GM12875 (cell line): ENCODE results near the gene TXNRD1.

Source experiments
- H3K4me3 ChIP-seq: one replicate; pipeline ENCODE4 v1.5.1; 2011; ENCODE audit warnings: low read depth, low read length, control low read depth
- CTCF ChIP-seq: IDR thresholded peaks from 2 replicates; pipeline ENCODE4 v1.5.1; 2011; ENCODE audit warnings: low read depth, mild to moderate bottlenecking, control low read depth, inconsistent platforms, low read length, moderate library complexity, borderline replicate concordance; ENCODE audit not compliant: insufficient read depth

Gene TXNRD1

GRCh38 chr12:104215638-104216297 is at the start of gene TXNRD1:
Gene TXNRD1, plus strand, starts transcription at chr12:104215779. Its CDS starts 24 bp downstream, at chr12:104215803.
- H3K4me3 ChIP-seq = peak within 1 kb of the TSS; percentile 60
- peak; percentile 86 for TF ChIP-seq CTCF

GRCh38 chr12:104165801-104166200 is 49.8 kb upstream of the TXNRD1 start:
- no peak overlapping the region for H3K4me3 ChIP-seq

GRCh38 chr12:104166465-104166864 is 49.1 kb upstream of the TXNRD1 start:
- no peak overlapping the region for H3K4me3 ChIP-seq
- TF ChIP-seq CTCF = no peak

More at GRCh38 chr12:104165801-104166200, 49.8 kb upstream of the TXNRD1 start:
- no peak for TF ChIP-seq CTCF

- no peak overlapping the region for H3K4me3 ChIP-seq
- TF ChIP-seq CTCF = no peak
Observed at GRCh38 chr12:104167519-104168458, 47.8 kb upstream of the TXNRD1 start.

- H3K4me3 ChIP-seq = no peak overlapping the region
- no peak for TF ChIP-seq CTCF
Observed at GRCh38 chr12:104168596-104168995, 47.0 kb upstream of the TXNRD1 start.

GRCh38 chr12:104171785-104172569 is 43.6 kb upstream of the TXNRD1 start:
- no peak for TF ChIP-seq CTCF
- H3K4me3 ChIP-seq = no peak overlapping the region
